Natural killer cell (primary cell): Measurements from ENCODE around the gene MRPL33. TPM values are rescaled to one million over a fixed set of nuclear protein-coding genes. Genes with fewer than 3 reads are reported as not detected.

Source experiments
- ATAC-seq, 3 donors: fragments of 150-1000 bp in 2 of 3; fragments of 200-7000 bp in 1 of 3; cut with Tn5 transposase; 1 replicate in 1 of 3; 2 replicates in 2 of 3; pipeline ENCODE4 v1.10.0; 2021; ENCODE audit warnings: mild to moderate bottlenecking in 2 of 3, moderate library complexity in 2 of 3
- DNase-seq, 2 donors: peaks; one replicate each; pipeline versions ENCODE4 v3.0.0 to v3.0.0-alpha.2; 2013 to 2021; ENCODE audit warnings: mixed read lengths in 1 of 2
- H3K27ac ChIP-seq: one replicate; pipeline ENCODE4 v1.5.1; 2013; ENCODE audit warnings: mild to moderate bottlenecking, low read length
- H3K27me3 ChIP-seq: one replicate; pipeline ENCODE4 v1.6.1; 2013; ENCODE audit warnings: low read length; ENCODE audit not compliant: control insufficient read depth, insufficient read depth
- H3K36me3 ChIP-seq: one replicate; pipeline ENCODE4 v1.6.1; 2013; ENCODE audit warnings: low read length; ENCODE audit not compliant: control insufficient read depth, insufficient read depth
- H3K4me1 ChIP-seq: one replicate; pipeline ENCODE4 v1.6.1; 2013; ENCODE audit warnings: low read length; ENCODE audit not compliant: control insufficient read depth, insufficient read depth
- H3K4me3 ChIP-seq: one replicate; pipeline ENCODE4 v1.5.1; 2013; ENCODE audit warnings: low read length
- H3K9me3 ChIP-seq: one replicate; pipeline ENCODE4 v1.6.1; 2013; ENCODE audit warnings: low read length; ENCODE audit not compliant: control insufficient read depth, insufficient read depth
- H3K27ac Mint-ChIP-seq, 2 donors: one replicate each; pipeline ENCODE4 v1.8.0; 2022; ENCODE audit warnings: mild to moderate bottlenecking in 2 of 2, mixed read lengths in 2 of 2, moderate library complexity in 1 of 2
- H3K27me3 Mint-ChIP-seq, 2 donors: one replicate each; pipeline ENCODE4 v1.8.0; 2022; ENCODE audit warnings: low read depth in 2 of 2, mixed read lengths in 2 of 2
- H3K36me3 Mint-ChIP-seq: one replicate; pipeline ENCODE4 v1.8.0; 2022; ENCODE audit warnings: mixed read lengths
- H3K4me1 Mint-ChIP-seq, 2 donors: one replicate each; pipeline ENCODE4 v1.8.0; 2022; ENCODE audit warnings: mixed read lengths in 2 of 2
- H3K4me3 Mint-ChIP-seq: one replicate; pipeline ENCODE4 v1.8.0; 2022; ENCODE audit warnings: mild to moderate bottlenecking, moderate library complexity, mixed read lengths
- H3K9me3 Mint-ChIP-seq, 2 donors: one replicate each; pipeline ENCODE4 v1.8.0; 2022; ENCODE audit warnings: mixed read lengths in 2 of 2
- CTCF ChIP-seq: fragments of 200-600 bp; IDR thresholded peaks from one replicate; pipeline ENCODE4 v1.8.0; 2022; ENCODE audit warnings: antibody characterized with exemption
- WGBS: methylation state at CpG from one replicate; pipeline ENCODE4 v1.1.7; 2013; ENCODE audit warnings: missing lambda C conversion rate; ENCODE audit not compliant: insufficient coverage; 5-methylcytosine and 5-hydroxymethylcytosine counted together
- intact Hi-C: fragments of 100-400 bp; cut with micrococcal nuclease; formaldehyde crosslinking; loops from one replicate; pipeline ENCODE4 v1.14.2; 2022
- total RNA-seq, 4 donors: library from RNA; stranded (reverse); fragments of 120-200 nt in 1 of 4; gene quantifications; one replicate each; pipeline versions ENCODE4 v1.2.3 to v1.2.4, GENCODE V29; 2013 to 2022

MRPL33 gene
- total RNA-seq, 3 donors from 2014 or later (not counting 1 experiment from before 2014, with no cell fraction given): 21.5 to 28.5 (median 27.3) TPM

- Histone ChIP-seq H3K4me3 (no peak overlapping the region), H3K36me3 (no peaks in the 10 kb centered on the region), H3K9me3 (no peaks in the 10 kb centered on the region), H3K27me3 (no peaks in the 10 kb centered on the region), H3K27ac (no peak overlapping the region), H3K4me1 (no peaks in the 10 kb centered on the region)
- no peaks in the 10 kb centered on the region for H3K36me3 Mint-ChIP-seq
- no peaks in the 10 kb centered on the region for H3K27me3 Mint-ChIP-seq
- no peaks in the 10 kb centered on the region for H3K9me3 Mint-ChIP-seq
- DNase-seq: no peak
- peaks cover 0 to 12% of the 10 kb centered on the region in 2 donors for H3K4me1 Mint-ChIP-seq
- no peak overlapping the region for H3K27ac Mint-ChIP-seq
- H3K4me3 Mint-ChIP-seq: no peak overlapping the region
- ATAC-seq: peak in 1 of 3 donors; percentile 46
- WGBS: 85% methylated on average over 11 of the region's 11 CpGs
- intact Hi-C loops: no loop called here
- TF ChIP-seq CTCF: no peak
Measured at GRCh38 chr2:27796791-27797765, 25.6 kb downstream of the MRPL33 start.

GRCh38 chr2:27797841-27798240 is 26.3 kb downstream of the MRPL33 start:
- no peak for TF ChIP-seq CTCF
- H3K36me3 ChIP-seq: no peaks in the 10 kb centered on the region
- no peak overlapping the region for H3K27ac ChIP-seq
- H3K4me3 Mint-ChIP-seq: no peak overlapping the region
- no peak overlapping the region for H3K4me3 ChIP-seq
- H3K4me1 ChIP-seq: no peaks in the 10 kb centered on the region
- intact Hi-C loops: no loop called here
- no peaks in the 10 kb centered on the region for H3K27me3 ChIP-seq
- H3K27me3 Mint-ChIP-seq: no peaks in the 10 kb centered on the region
- ATAC-seq: no peak
- no peaks in the 10 kb centered on the region for H3K36me3 Mint-ChIP-seq
- H3K27ac Mint-ChIP-seq: no peak overlapping the region
- 92% methylated on average over 4 of the region's 4 CpGs for WGBS
- H3K9me3 ChIP-seq: no peaks in the 10 kb centered on the region
- no peaks in the 10 kb centered on the region for H3K9me3 Mint-ChIP-seq
- H3K4me1 Mint-ChIP-seq: peaks cover 0 to 12% of the 10 kb centered on the region in 2 donors
- no peak for DNase-seq

GRCh38 chr2:27798486-27798885 is 27.0 kb downstream of the MRPL33 start:
- intact Hi-C loops: no loop called here
- DNase-seq: no peak
- ATAC-seq: no peak
- no peak overlapping the region for H3K27ac ChIP-seq
- H3K9me3 Mint-ChIP-seq: no peaks in the 10 kb centered on the region
- H3K4me1 Mint-ChIP-seq: peaks cover 0 to 12% of the 10 kb centered on the region in 2 donors
- no peak overlapping the region for H3K4me3 ChIP-seq
- H3K27me3 Mint-ChIP-seq: no peaks in the 10 kb centered on the region
- H3K27ac Mint-ChIP-seq: no peak overlapping the region
- H3K4me1 ChIP-seq: no peaks in the 10 kb centered on the region
- H3K4me3 Mint-ChIP-seq: no peak overlapping the region
- TF ChIP-seq CTCF: no peak
- 78% methylated on average over 7 of the region's 7 CpGs for WGBS
- no peaks in the 10 kb centered on the region for H3K36me3 Mint-ChIP-seq
- H3K27me3 ChIP-seq: no peaks in the 10 kb centered on the region
- no peaks in the 10 kb centered on the region for H3K9me3 ChIP-seq
- H3K36me3 ChIP-seq: no peaks in the 10 kb centered on the region
